T-cell (primary cell): ENCODE data around the gene COX7A2L. TPM values are rescaled to one million over a fixed set of nuclear protein-coding genes. Genes with fewer than 3 reads are reported as not detected.
A peak's percentile ranks its signal among the peaks of the same experiment; 100 is the strongest.
"Not testable (repeated sequence)": the region's sequence is repeated elsewhere in the genome, so short reads cannot be mapped to it uniquely, and the experiment has no call there.

Source experiments
- ATAC-seq, 4 experiments: fragments of 200-7000 bp in 3 of 4; fragments of 150-1000 bp in 1 of 4; cut with Tn5 transposase; replicated peaks in 1 of 4; 1 replicate in 3 of 4; 2 replicates in 1 of 4; pipeline ENCODE4 v1.10.0; 2021; ENCODE audit warnings: moderate library complexity in 3 of 4, mild to moderate bottlenecking in 2 of 4, moderate number of reproducible peaks in 1 of 4
- CTCF ChIA-PET, 2 donors: fragments of 300-600 bp; sonication (Branson Sonifier 250); formaldehyde crosslinking; loops; one replicate each; lab custom pipeline; 2022; ENCODE audit warnings: antibody characterized with exemption in 2 of 2; lab: Charles Lee
- POLR2A ChIA-PET, 2 donors: fragments of 300-600 bp; sonication (Branson Sonifier 250); formaldehyde crosslinking; loops; one replicate each; lab custom pipeline; 2022; ENCODE audit warnings: antibody characterized with exemption in 2 of 2; lab: Charles Lee
- DNase-seq, 35 experiments: peaks; one replicate each; pipeline versions ENCODE4 v3.0.0 to v3.0.0-alpha.2; 2013 to 2023
- H3K27ac ChIP-seq: one replicate; pipeline ENCODE4 v1.5.1; 2013; ENCODE audit warnings: low read length
- H3K27me3 ChIP-seq, 2 experiments: replicated peaks in 1 of 2; 1 replicate in 1 of 2; 2 replicates in 1 of 2; pipeline versions ENCODE4 v1.6.1 to v1.7.0; 2013; ENCODE audit warnings: low read length in 1 of 2, mixed read lengths in 1 of 2; ENCODE audit not compliant: control insufficient read depth in 2 of 2, insufficient read depth in 2 of 2; ENCODE audit errors: extremely low read depth in 1 of 2
- H3K36me3 ChIP-seq, 2 donors: 1 replicate in 1 of 2; 2 replicates in 1 of 2; pipeline versions ENCODE4 v1.6.1 to v1.7.0; 2013; ENCODE audit warnings: low read length in 1 of 2; ENCODE audit not compliant: control insufficient read depth in 2 of 2, insufficient read depth in 1 of 2; ENCODE audit errors: extremely low read depth in 1 of 2
- H3K4me1 ChIP-seq, 2 experiments: 1 replicate in 1 of 2; 2 replicates in 1 of 2; pipeline versions ENCODE4 v1.6.1 to v1.7.0; 2013; ENCODE audit warnings: low read length in 2 of 2, mixed read lengths in 1 of 2; ENCODE audit not compliant: insufficient read depth in 2 of 2, control insufficient read depth in 1 of 2; ENCODE audit errors: extremely low read depth in 1 of 2
- H3K4me3 ChIP-seq, 2 donors: 1 replicate in 1 of 2; 2 replicates in 1 of 2; pipeline versions ENCODE4 v1.5.1 to v1.7.0; 2013; ENCODE audit warnings: mild to moderate bottlenecking in 2 of 2, low read length in 1 of 2, moderate library complexity in 1 of 2; ENCODE audit not compliant: control insufficient read depth in 1 of 2; ENCODE audit errors: extremely low read depth in 1 of 2
- H3K9me3 ChIP-seq: 2 replicates; pipeline ENCODE4 v1.7.0; 2013
- H3K27ac Mint-ChIP-seq, 2 donors: one replicate each; pipeline ENCODE4 v1.8.0; 2020 to 2021; ENCODE audit warnings: mild to moderate bottlenecking in 2 of 2, mixed read lengths in 2 of 2
- H3K27me3 Mint-ChIP-seq, 2 donors: one replicate each; pipeline ENCODE4 v1.8.0; 2021 to 2022; ENCODE audit warnings: mixed read lengths in 2 of 2
- H3K36me3 Mint-ChIP-seq: one replicate; pipeline ENCODE4 v1.8.0; 2021; ENCODE audit warnings: mixed read lengths
- H3K4me1 Mint-ChIP-seq, 3 donors: one replicate each; pipeline ENCODE4 v1.8.0; 2020 to 2022; ENCODE audit warnings: mixed read lengths in 3 of 3, mild to moderate bottlenecking in 1 of 3
- H3K4me3 Mint-ChIP-seq, 3 donors: one replicate each; pipeline ENCODE4 v1.8.0; 2020 to 2022; ENCODE audit warnings: mild to moderate bottlenecking in 3 of 3, mixed read lengths in 3 of 3, moderate library complexity in 3 of 3
- H3K9me3 Mint-ChIP-seq, 3 donors: one replicate each; pipeline ENCODE4 v1.8.0; 2020 to 2022; ENCODE audit warnings: mixed read lengths in 3 of 3
- WGBS: methylation state at CpG from one replicate; pipeline ENCODE4 v1.1.5; 2013; ENCODE audit warnings: missing lambda C conversion rate; ENCODE audit not compliant: insufficient coverage; 5-methylcytosine and 5-hydroxymethylcytosine counted together
- total RNA-seq, 35 experiments: library from RNA in 6 of 35; stranded (reverse) in 6 of 35; fragments of 120-200 nt in 1 of 35; gene quantifications; one replicate each; pipeline versions ENCODE4 v1.2.1 to v1.2.4 and lab custom pipeline; 2013 to 2026

Gene COX7A2L
- total RNA-seq, 5 donors from 2014 or later (not counting 1 experiment from before 2014, with no cell fraction given) = 59.6 to 76.4 (median 72.6) TPM

DNA sequence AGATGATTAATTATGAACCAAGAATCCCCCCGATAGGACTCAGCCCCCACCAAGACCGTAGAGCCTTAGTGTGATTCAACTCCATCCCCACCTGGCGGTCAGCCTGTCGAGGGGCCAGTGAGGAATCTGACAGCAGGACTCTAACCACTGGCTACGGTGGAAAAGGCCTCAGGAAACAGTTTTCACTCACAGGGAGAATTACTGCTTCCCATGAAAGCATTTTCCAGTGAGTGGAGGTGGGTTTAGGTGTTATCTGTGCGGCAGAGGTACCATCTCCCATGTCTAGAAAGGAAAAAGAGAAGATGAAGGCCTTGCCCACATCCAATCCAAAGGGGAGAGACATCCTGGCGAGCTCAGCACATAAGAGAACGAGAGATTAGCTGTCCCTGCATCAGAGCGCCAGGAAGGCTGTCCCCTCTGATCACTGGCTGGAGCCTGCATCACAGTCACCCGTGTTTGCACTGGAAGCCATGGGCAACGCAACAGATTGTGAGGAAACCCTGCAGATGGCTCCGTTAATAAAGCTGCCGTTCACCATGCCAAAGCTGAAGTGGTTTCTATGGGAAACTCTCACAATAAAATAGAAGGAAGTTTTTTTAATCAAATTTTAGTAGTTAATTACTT, 22.3 kb downstream of the COX7A2L start:
- Mint-ChIP-seq H3K36me3 (peaks cover 59% of the 10 kb centered on the region), H3K4me3 (no peak overlapping the region), H3K4me1 (peaks cover 27 to 35% (median 35%) of the 10 kb centered on the region in 3 donors), H3K27ac (peak overlapping the region in 1 of 2 donors; percentile 22), H3K27me3 (no peaks in the 10 kb centered on the region), H3K9me3 (peaks cover 2 to 6% (median 4%) of the 10 kb centered on the region in 3 donors)
- peaks cover 12 to 37% of the 10 kb centered on the region in 2 donors for H3K36me3 ChIP-seq
- H3K4me1 ChIP-seq = peaks cover 0 to 19% of the 10 kb centered on the region in 2 experiments
- ChIA-PET POLR2A (no interaction called here), CTCF (no interaction called here)
- no peak for ATAC-seq
- 100% methylated on average over 4 of the region's 13 CpGs for WGBS
- H3K27ac ChIP-seq = no peak overlapping the region
- H3K9me3 ChIP-seq = no peaks in the 10 kb centered on the region
- H3K27me3 ChIP-seq = no peaks in the 10 kb centered on the region
- H3K4me3 ChIP-seq = no peak overlapping the region
- no peak for DNase-seq

GRCh38 chr2:42337846-42338566, 23.0 kb downstream of the COX7A2L start:
- Mint-ChIP-seq H3K27me3 (no peaks in the 10 kb centered on the region), H3K4me3 (no peak overlapping the region), H3K36me3 (peaks cover 63% of the 10 kb centered on the region), H3K27ac (peak overlapping the region; percentile 22 to 57), H3K4me1 (peaks cover 24 to 28% (median 28%) of the 10 kb centered on the region in 3 donors), H3K9me3 (peaks cover 2 to 6% (median 4%) of the 10 kb centered on the region in 3 donors)
- no peak overlapping the region for H3K4me3 ChIP-seq
- ChIA-PET POLR2A (no interaction called here), CTCF (interaction anchor here in 1 of 2 donors (0.9 kb wide), 1 partner anchor 10 kb away, joined by 3 read pairs; no protein-coding TSS in a partner anchor)
- no peaks in the 10 kb centered on the region for H3K9me3 ChIP-seq
- H3K4me1 ChIP-seq = peaks cover 0 to 18% of the 10 kb centered on the region in 2 experiments
- no peak overlapping the region for H3K27ac ChIP-seq
- H3K36me3 ChIP-seq = peaks cover 12 to 38% of the 10 kb centered on the region in 2 donors
- DNase-seq (no peak), ATAC-seq (no peak)
- no peaks in the 10 kb centered on the region for H3K27me3 ChIP-seq
- 98% methylated on average over 18 of the region's 28 CpGs for WGBS

DNA sequence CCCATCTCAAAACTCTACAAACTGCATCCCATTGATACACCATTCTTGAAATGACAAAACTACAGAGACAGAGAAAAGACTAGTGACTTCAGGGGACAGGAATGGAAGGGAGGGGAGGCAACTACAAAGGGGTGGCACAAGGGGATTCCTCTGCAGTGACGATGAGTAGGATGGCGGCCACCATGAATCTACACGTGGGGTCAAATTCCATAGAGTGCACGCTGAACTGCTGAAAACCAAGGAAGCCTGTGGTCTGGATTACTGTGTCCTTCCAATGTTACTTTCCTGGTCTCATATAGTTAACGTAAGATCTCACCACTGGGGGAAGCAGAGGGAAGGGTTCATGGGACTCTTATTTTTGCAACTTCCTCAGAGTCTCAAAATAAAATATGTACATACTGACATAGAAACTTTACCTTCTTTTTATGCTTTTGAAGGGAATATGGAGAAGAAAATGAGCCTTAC, 23.6 kb downstream of the COX7A2L start:
- H3K9me3 ChIP-seq = no peaks in the 10 kb centered on the region
- peaks cover 2 to 6% (median 4%) of the 10 kb centered on the region in 3 donors for H3K9me3 Mint-ChIP-seq
- H3K27ac Mint-ChIP-seq = peak overlapping the region in 1 of 2 donors; percentile 57
- DNase-seq (no peak), ATAC-seq (no peak)
- H3K4me3 ChIP-seq = no peak overlapping the region
- H3K27me3 Mint-ChIP-seq = no peaks in the 10 kb centered on the region
- no peak overlapping the region for H3K27ac ChIP-seq
- POLR2A ChIA-PET = no interaction called here
- CTCF ChIA-PET = interaction anchor here in 1 of 2 donors (0.9 kb wide), 1 partner anchor 9 kb away, joined by 3 read pairs; no protein-coding TSS in a partner anchor
- H3K27me3 ChIP-seq = no peaks in the 10 kb centered on the region
- H3K36me3 Mint-ChIP-seq = peaks cover 68% of the 10 kb centered on the region
- peaks cover 0 to 12% of the 10 kb centered on the region in 2 experiments for H3K4me1 ChIP-seq
- peaks cover 12 to 44% of the 10 kb centered on the region in 2 donors for H3K36me3 ChIP-seq
- WGBS = 97% methylated on average over 4 of the region's 5 CpGs
- H3K4me1 Mint-ChIP-seq = peaks cover 18 to 23% (median 22%) of the 10 kb centered on the region in 3 donors
- H3K4me3 Mint-ChIP-seq = no peak overlapping the region

DNA sequence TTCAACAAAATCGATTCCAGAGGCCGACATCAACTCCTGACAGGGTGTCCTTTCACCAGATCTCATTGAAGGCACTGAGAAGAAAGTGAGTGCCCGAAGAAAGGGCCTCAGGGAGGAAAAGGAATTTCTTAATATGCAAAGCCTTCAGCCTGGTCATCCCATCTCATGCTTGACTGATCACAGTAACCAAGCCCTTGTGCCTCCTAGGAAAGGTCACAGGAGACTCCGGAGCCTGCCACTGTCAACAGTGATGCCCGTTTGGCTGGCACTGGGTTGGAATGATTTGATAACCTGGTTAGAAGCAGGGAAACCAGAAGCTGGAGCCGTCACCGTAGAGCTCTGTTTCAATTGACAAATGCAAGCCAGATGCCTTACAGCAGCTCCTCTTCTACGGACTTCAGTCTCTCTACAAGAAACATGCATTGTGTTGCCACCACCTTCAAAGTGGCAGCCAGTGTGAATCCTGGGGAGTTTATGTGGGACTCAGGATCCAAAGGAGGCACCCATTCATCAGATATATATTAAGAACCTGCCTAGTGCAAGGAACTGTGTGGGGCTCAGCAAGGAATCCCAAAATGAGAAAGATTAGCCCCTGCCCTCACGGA, 24.6 kb downstream of the COX7A2L start:
- no peak overlapping the region for H3K27ac ChIP-seq
- CTCF ChIA-PET = no interaction called here
- peaks cover 12 to 52% of the 10 kb centered on the region in 2 donors for H3K36me3 ChIP-seq
- no CpG with 5 or more reads among the region's 9 CpGs for WGBS
- H3K4me3 ChIP-seq = no peak overlapping the region
- Mint-ChIP-seq H3K36me3 (peaks cover 76% of the 10 kb centered on the region), H3K4me3 (no peak overlapping the region), H3K27me3 (no peaks in the 10 kb centered on the region), H3K4me1 (peaks cover 9 to 14% (median 13%) of the 10 kb centered on the region in 3 donors), H3K9me3 (peaks cover 2 to 6% (median 4%) of the 10 kb centered on the region in 3 donors), H3K27ac (peak overlapping the region; percentile 13 to 25)
- ATAC-seq (no peak), DNase-seq (no peak)
- H3K27me3 ChIP-seq = no peaks in the 10 kb centered on the region
- no peaks in the 10 kb centered on the region for H3K9me3 ChIP-seq
- peaks cover 0 to 5% of the 10 kb centered on the region in 2 experiments for H3K4me1 ChIP-seq
- POLR2A ChIA-PET = no interaction called here

DNA sequence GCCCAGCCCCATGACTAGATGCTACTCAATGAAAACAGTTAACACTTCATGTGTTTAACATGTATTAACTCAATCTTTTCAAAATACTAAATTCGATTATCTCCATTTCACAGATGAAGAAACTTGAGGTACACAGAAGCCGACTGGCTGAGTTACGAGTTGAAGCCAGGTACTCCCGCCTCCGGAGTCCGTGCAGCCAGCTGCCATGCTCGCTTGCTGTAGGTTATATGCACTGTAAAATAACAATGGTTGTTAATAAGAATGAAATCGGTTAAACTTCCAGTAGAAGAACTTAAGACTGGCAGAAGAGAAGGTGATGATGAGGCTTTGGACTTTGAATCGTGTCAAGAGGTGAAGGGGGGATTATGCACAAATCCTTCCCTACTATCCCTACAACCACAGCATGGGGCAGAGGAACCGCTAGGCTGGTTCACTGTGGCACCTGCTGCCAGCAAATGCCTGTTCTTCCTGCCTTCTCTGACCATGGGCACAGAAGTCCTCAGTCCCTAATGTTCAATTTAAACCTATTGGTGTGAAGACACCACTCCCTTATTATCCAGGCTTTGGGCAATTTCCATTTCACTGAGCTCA, 25.4 kb downstream of the COX7A2L start:
- DNase-seq = no peak
- H3K36me3 Mint-ChIP-seq = peaks cover 73% of the 10 kb centered on the region
- no peaks in the 10 kb centered on the region for H3K27me3 Mint-ChIP-seq
- Histone ChIP-seq H3K9me3 (no peaks in the 10 kb centered on the region), H3K27ac (no peak overlapping the region), H3K4me1 (no peaks in the 10 kb centered on the region), H3K4me3 (no peak overlapping the region), H3K27me3 (no peaks in the 10 kb centered on the region), H3K36me3 (peaks cover 10 to 56% of the 10 kb centered on the region in 2 donors)
- 98% methylated on average over 5 of the region's 10 CpGs for WGBS
- no peak overlapping the region for H3K4me3 Mint-ChIP-seq
- POLR2A ChIA-PET = no interaction called here
- no peak for ATAC-seq
- CTCF ChIA-PET = no interaction called here
- peaks cover 5 to 9% (median 8%) of the 10 kb centered on the region in 3 donors for H3K4me1 Mint-ChIP-seq
- peak overlapping the region; percentile 9 to 25 for H3K27ac Mint-ChIP-seq
- peaks cover 2 to 6% (median 4%) of the 10 kb centered on the region in 3 donors for H3K9me3 Mint-ChIP-seq

DNA sequence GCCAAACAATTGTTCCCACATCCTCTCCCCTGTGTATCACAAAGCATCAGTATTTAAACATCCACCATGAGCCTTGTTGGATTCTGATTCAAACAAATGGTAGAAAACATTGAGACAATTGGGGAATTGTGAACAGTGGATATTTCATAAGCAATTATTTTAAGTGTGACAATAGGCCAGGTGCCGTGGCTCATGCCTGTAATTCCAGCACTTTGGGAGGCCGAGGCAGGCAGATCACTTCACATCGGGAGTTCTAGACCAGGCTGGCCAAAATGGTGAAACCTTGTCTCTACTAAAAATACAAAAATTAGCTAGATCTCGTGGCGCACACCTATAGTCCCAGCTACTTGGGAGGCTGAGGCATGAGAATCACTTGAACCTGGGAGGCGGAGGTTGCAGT, 26.2 kb downstream of the COX7A2L start:
- POLR2A ChIA-PET, H3K9me3 ChIP-seq, CTCF ChIA-PET, H3K27me3 Mint-ChIP-seq, H3K27ac Mint-ChIP-seq, H3K4me1 ChIP-seq, H3K4me1 Mint-ChIP-seq, DNase-seq, H3K4me3 Mint-ChIP-seq, H3K27me3 ChIP-seq, H3K27ac ChIP-seq, ATAC-seq, H3K4me3 ChIP-seq, H3K9me3 Mint-ChIP-seq: not testable (repeated sequence)
- H3K36me3 Mint-ChIP-seq = peaks cover 69% of the 10 kb centered on the region
- H3K36me3 ChIP-seq = peaks cover 9 to 60% of the 10 kb centered on the region in 2 donors
- 100% methylated on average over 2 of the region's 6 CpGs for WGBS
